H9 (cell line): ENCODE data around the gene CHSY1. TPM values are rescaled to one million over a fixed set of nuclear protein-coding genes. Genes with fewer than 3 reads are reported as not detected.

Experiments used
- DNase-seq: peaks from one replicate; pipeline ENCODE4 v3.0.0-alpha.2; 2017
- H2AFZ ChIP-seq: one replicate; pipeline ENCODE4 v1.6.1; 2013; ENCODE audit warnings: mild to moderate bottlenecking, low read length, control low read depth, moderate library complexity
- H2AK5ac ChIP-seq: 2 replicates; pipeline ENCODE4 v1.6.1; 2013; ENCODE audit warnings: low read length, control low read depth, mixed read lengths; ENCODE audit not compliant: insufficient read length
- H2BK120ac ChIP-seq: one replicate; pipeline ENCODE4 v1.6.1; 2013; ENCODE audit warnings: low read depth, mild to moderate bottlenecking, low read length, control low read depth, inconsistent platforms; ENCODE audit not compliant: poor library complexity, severe bottlenecking
- H2BK12ac ChIP-seq: 2 replicates; pipeline ENCODE4 v1.6.1; 2013; ENCODE audit warnings: low read length, control low read depth, mixed read lengths, low read depth; ENCODE audit not compliant: insufficient read length
- H2BK15ac ChIP-seq: 2 replicates; pipeline ENCODE4 v1.6.1; 2013; ENCODE audit warnings: low read depth, low read length, control low read depth
- H2BK20ac ChIP-seq: one replicate; pipeline ENCODE4 v1.6.1; 2013; ENCODE audit warnings: low read depth, mild to moderate bottlenecking, low read length, control low read depth, inconsistent platforms; ENCODE audit not compliant: poor library complexity, severe bottlenecking
- H2BK5ac ChIP-seq: 2 replicates; pipeline ENCODE4 v1.6.1; 2013; ENCODE audit warnings: low read length, control low read depth, mixed read lengths; ENCODE audit not compliant: insufficient read length
- H3K14ac ChIP-seq: 2 replicates; pipeline ENCODE4 v1.6.1; 2013; ENCODE audit warnings: low read length, control low read depth; ENCODE audit not compliant: insufficient read depth
- H3K18ac ChIP-seq: 2 replicates; pipeline ENCODE4 v1.6.1; 2013; ENCODE audit warnings: low read depth, mild to moderate bottlenecking, mixed read lengths, low read length, control low read depth; ENCODE audit not compliant: insufficient read length
- H3K23ac ChIP-seq: 2 replicates; pipeline ENCODE4 v1.6.1; 2013; ENCODE audit warnings: low read length, control low read depth, mixed read lengths, low read depth; ENCODE audit not compliant: insufficient read length
- H3K23me2 ChIP-seq: 2 replicates; pipeline ENCODE4 v1.6.1; 2013; ENCODE audit warnings: low read depth, mild to moderate bottlenecking, mixed read lengths, low read length, control low read depth; ENCODE audit not compliant: insufficient read length, poor library complexity, severe bottlenecking
- H3K27ac ChIP-seq: 2 replicates; pipeline ENCODE4 v1.5.1; 2013; ENCODE audit warnings: low read length, control low read depth, mixed read lengths, low read depth; ENCODE audit not compliant: insufficient read length
- H3K27me3 ChIP-seq: 2 replicates; pipeline ENCODE4 v1.6.1; 2013; ENCODE audit warnings: low read length, control low read depth, inconsistent platforms; ENCODE audit not compliant: insufficient read depth
- H3K4ac ChIP-seq: 2 replicates; pipeline ENCODE4 v1.6.1; 2013; ENCODE audit warnings: low read depth, mild to moderate bottlenecking, control low read depth, inconsistent platforms, low read length, moderate library complexity
- H3K4me1 ChIP-seq: 2 replicates; pipeline ENCODE4 v1.6.1; 2013; ENCODE audit warnings: low read length, control low read depth, inconsistent platforms; ENCODE audit not compliant: insufficient read depth
- H3K4me2 ChIP-seq: 2 replicates; pipeline ENCODE4 v1.6.1; 2013; ENCODE audit warnings: low read length, control low read depth, mixed read lengths; ENCODE audit not compliant: insufficient read length, insufficient read depth
- H3K56ac ChIP-seq: 2 replicates; pipeline ENCODE4 v1.6.1; 2013; ENCODE audit warnings: low read depth, mild to moderate bottlenecking, mixed read lengths, low read length, control low read depth; ENCODE audit not compliant: insufficient read length
- H3K79me1 ChIP-seq: 2 replicates; pipeline ENCODE4 v1.6.1; 2013; ENCODE audit warnings: low read depth, mild to moderate bottlenecking, moderate library complexity, low read length, control low read depth, inconsistent platforms; ENCODE audit not compliant: insufficient read depth, poor library complexity, severe bottlenecking
- H3K79me2 ChIP-seq: 2 replicates; pipeline ENCODE4 v1.6.1; 2013; ENCODE audit warnings: low read length, control low read depth, inconsistent platforms; ENCODE audit not compliant: insufficient read depth
- H3K9ac ChIP-seq: 2 replicates; pipeline ENCODE4 v1.6.1; 2013; ENCODE audit warnings: low read length, control low read depth, mixed read lengths; ENCODE audit not compliant: insufficient read length; ENCODE audit errors: extremely low read depth
- H3K9me3 ChIP-seq: one replicate; pipeline ENCODE4 v1.6.1; 2013; ENCODE audit warnings: low read depth, low read length, inconsistent platforms; ENCODE audit not compliant: control insufficient read depth
- H3T11ph ChIP-seq: one replicate; pipeline ENCODE4 v1.6.1; 2013; ENCODE audit warnings: mild to moderate bottlenecking, low read length, control low read depth, inconsistent platforms
- H4K20me1 ChIP-seq: one replicate; pipeline ENCODE4 v1.6.1; 2013; ENCODE audit not compliant: control insufficient read depth, insufficient read length, insufficient read depth
- H4K5ac ChIP-seq: 2 replicates; pipeline ENCODE4 v1.6.1; 2013; ENCODE audit warnings: low read depth, mild to moderate bottlenecking, mixed read lengths, low read length, control low read depth; ENCODE audit not compliant: insufficient read length
- H4K8ac ChIP-seq: replicated peaks from 2 replicates; pipeline ENCODE4 v1.6.1; 2013; ENCODE audit warnings: low read length, control low read depth, mixed read lengths, low read depth; ENCODE audit not compliant: insufficient read length
- H4K91ac ChIP-seq: 2 replicates; pipeline ENCODE4 v1.6.1; 2013; ENCODE audit warnings: low read depth, mild to moderate bottlenecking, moderate library complexity, mixed read lengths, low read length, control low read depth; ENCODE audit not compliant: insufficient read length
- H3K27ac Mint-ChIP-seq, 3 experiments: 2 replicates in 2 of 3; 3 replicates in 1 of 3; pipeline ENCODE4 v1.8.0; 2020 to 2021; ENCODE audit warnings: mixed read lengths in 3 of 3, mild to moderate bottlenecking in 1 of 3, moderate library complexity in 1 of 3
- H3K27me3 Mint-ChIP-seq: 2 replicates; pipeline ENCODE4 v1.8.0; 2021; ENCODE audit warnings: low read depth, mild to moderate bottlenecking, moderate library complexity, mixed read lengths
- H3K36me3 Mint-ChIP-seq, 3 experiments: 2 replicates in 2 of 3; 3 replicates in 1 of 3; pipeline ENCODE4 v1.8.0; 2020 to 2021; ENCODE audit warnings: low read depth in 3 of 3, mixed read lengths in 3 of 3; ENCODE audit not compliant: insufficient read depth in 1 of 3
- H3K4me1 Mint-ChIP-seq, 2 experiments: 2 replicates each; pipeline ENCODE4 v1.8.0; 2020; ENCODE audit warnings: mixed read lengths in 2 of 2
- H3K4me3 Mint-ChIP-seq, 2 experiments: 2 replicates in 1 of 2; 3 replicates in 1 of 2; pipeline ENCODE4 v1.8.0; 2020 to 2021; ENCODE audit warnings: mild to moderate bottlenecking in 2 of 2, mixed read lengths in 2 of 2, moderate library complexity in 1 of 2
- H3K9me3 Mint-ChIP-seq, 2 experiments: 2 replicates in 1 of 2; 3 replicates in 1 of 2; pipeline ENCODE4 v1.8.0; 2020; ENCODE audit warnings: mild to moderate bottlenecking in 2 of 2, mixed read lengths in 2 of 2, moderate library complexity in 1 of 2
- CTCF ChIP-seq: fragments of 200-600 bp; sonication (generic); conservative IDR thresholded peaks from 3 replicates; pipeline ENCODE4 v1.8.0; 2021; ENCODE audit warnings: antibody characterized with exemption, mild to moderate bottlenecking
- WGBS: extraction: QIAGEN DNeasy Blood & Tissue Kit; methylation state at CpG from one replicate; pipeline ENCODE4 v1.1.7; 2013; ENCODE audit warnings: missing lambda C conversion rate, low lambda C conversion rate, mixed read lengths; ENCODE audit not compliant: insufficient read length; ENCODE audit errors: extremely low coverage; 5-methylcytosine and 5-hydroxymethylcytosine counted together
- total RNA-seq: library from RNA; stranded (reverse); gene quantifications from 2 replicates; pipeline ENCODE4 v1.2.1, GENCODE V29; 2021

CHSY1 gene
- total RNA-seq, 1 experiment from 2014 or later = 68.3 TPM

GRCh38 chr15:101143321-101143720 lies 108.5 kb downstream of the CHSY1 start:
- Mint-ChIP-seq H3K27ac (no peak overlapping the region), H3K27me3 (peaks cover 3% of the 10 kb centered on the region), H3K4me1 (peaks cover 8 to 9% of the 10 kb centered on the region in 2 experiments), H3K9me3 (no peaks in the 10 kb centered on the region), H3K4me3 (no peak overlapping the region), H3K36me3 (no peaks in the 10 kb centered on the region)
- no peak overlapping the region for H4K8ac ChIP-seq
- H2BK12ac ChIP-seq = no peak overlapping the region
- H2BK20ac ChIP-seq = no peak overlapping the region
- no peaks in the 10 kb centered on the region for H3K23me2 ChIP-seq
- no peak overlapping the region for H3K14ac ChIP-seq
- no peak overlapping the region for H3K27ac ChIP-seq
- H3K18ac ChIP-seq = no peak overlapping the region
- H4K20me1 ChIP-seq = no peaks in the 10 kb centered on the region
- DNase-seq = no peak
- H3K79me2 ChIP-seq = no peaks in the 10 kb centered on the region
- H3K4ac ChIP-seq = no peak overlapping the region
- no peak overlapping the region for H2BK15ac ChIP-seq
- H3K4me1 ChIP-seq = no peaks in the 10 kb centered on the region
- no peak overlapping the region for H2BK5ac ChIP-seq
- no CpG with 5 or more reads among the region's 7 CpGs for WGBS
- no peak overlapping the region for H2AK5ac ChIP-seq
- H3K9ac ChIP-seq = no peak overlapping the region
- no peak overlapping the region for H4K91ac ChIP-seq
- H3K56ac ChIP-seq = no peak overlapping the region
- no peak overlapping the region for H3K23ac ChIP-seq
- H2AFZ ChIP-seq = no peak overlapping the region
- H3K4me2 ChIP-seq = no peak overlapping the region
- H2BK120ac ChIP-seq = no peak overlapping the region
- no peaks in the 10 kb centered on the region for H3K27me3 ChIP-seq
- H4K5ac ChIP-seq = no peak overlapping the region
- H3K9me3 ChIP-seq = no peaks in the 10 kb centered on the region
- no peak for TF ChIP-seq CTCF
- H3K79me1 ChIP-seq = no peaks in the 10 kb centered on the region
- H3T11ph ChIP-seq = no peak overlapping the region
